ENCODE measurements around the gene CEP41.
"Not testable (repeated sequence)": the region's sequence is repeated elsewhere in the genome, so short reads cannot be mapped to it uniquely, and the experiment has no call there.

CEP41 gene

GRCh38 chr7:130458257-130458656 lies 17.4 kb upstream of the CEP41 start:
- no peak for DNase-seq (ENCODE audit: low read depth in 3 of 3)

GRCh38 chr7:130454959-130455358 lies 14.1 kb upstream of the CEP41 start:
- DNase-seq (ENCODE audit: low read depth in 3 of 3), result no peak

GRCh38 chr7:130452951-130453350 lies 12.1 kb upstream of the CEP41 start:
- no peak for DNase-seq (ENCODE audit: low read depth in 3 of 3)

GRCh38 chr7:130451344-130451743 lies 10.5 kb upstream of the CEP41 start:
- DNase-seq (ENCODE audit: low read depth in 3 of 3), result not testable (repeated sequence)

GRCh38 chr7:130446259-130446658 lies 5.4 kb upstream of the CEP41 start:
- no peak for DNase-seq (ENCODE audit: low read depth in 3 of 3)

- DNase-seq (ENCODE audit: low read depth in 3 of 3), result no peak
Measured at GRCh38 chr7:130444751-130445407, 4.1 kb upstream of the CEP41 start.

GRCh38 chr7:130444234-130444633 lies 3.4 kb upstream of the CEP41 start:
- no peak for DNase-seq (ENCODE audit: low read depth in 3 of 3)

- no peak for DNase-seq (ENCODE audit: low read depth in 3 of 3)
Measured at GRCh38 chr7:130442601-130443000, 1.8 kb upstream of the CEP41 start.

GRCh38 chr7:130441408-130441869 lies 623 bp upstream of the CEP41 start:
- no peak for DNase-seq (ENCODE audit: low read depth in 3 of 3)

GRCh38 chr7:130436253-130436652 lies 4.6 kb downstream of the CEP41 start:
- DNase-seq (ENCODE audit: low read depth in 3 of 3), result no peak

- DNase-seq (ENCODE audit: low read depth in 3 of 3), result no peak
Measured at GRCh38 chr7:130435311-130435854, 5.4 kb downstream of the CEP41 start.

GRCh38 chr7:130433301-130433700 lies 7.5 kb downstream of the CEP41 start:
- no peak for DNase-seq (ENCODE audit: low read depth in 3 of 3)

GRCh38 chr7:130432886-130433285 lies 7.9 kb downstream of the CEP41 start:
- no peak for DNase-seq (ENCODE audit: low read depth in 3 of 3)

- no peak for DNase-seq (ENCODE audit: low read depth in 3 of 3)
Measured at GRCh38 chr7:130430841-130431666, 9.8 kb downstream of the CEP41 start.

- DNase-seq (ENCODE audit: low read depth in 3 of 3), result no peak
Measured at GRCh38 chr7:130430115-130430514, 10.7 kb downstream of the CEP41 start.

GRCh38 chr7:130429019-130429418 lies 11.8 kb downstream of the CEP41 start:
- no peak for DNase-seq (ENCODE audit: low read depth in 3 of 3)

GRCh38 chr7:130426564-130426963 lies 14.3 kb downstream of the CEP41 start:
- DNase-seq (ENCODE audit: low read depth in 3 of 3), result no peak

GRCh38 chr7:130425796-130426195 lies 15.0 kb downstream of the CEP41 start:
- DNase-seq (ENCODE audit: low read depth in 3 of 3), result no peak

GRCh38 chr7:130423501-130424037 lies 17.2 kb downstream of the CEP41 start:
- no peak for DNase-seq (ENCODE audit: low read depth in 3 of 3)

- no peak for DNase-seq (ENCODE audit: low read depth in 3 of 3)
Measured at GRCh38 chr7:130421684-130422083, 19.1 kb downstream of the CEP41 start.

GRCh38 chr7:130420943-130421578 lies 19.8 kb downstream of the CEP41 start:
- no peak for DNase-seq (ENCODE audit: low read depth in 3 of 3)

GRCh38 chr7:130419658-130420057 lies 21.2 kb downstream of the CEP41 start:
- no peak for DNase-seq (ENCODE audit: low read depth in 3 of 3)
